HepG2 (cell line): ENCODE measurements around the gene RPL36AL. TPM values are rescaled to one million over a fixed set of nuclear protein-coding genes. Genes with fewer than 3 reads are reported as not detected.

ENCODE experiments used
- ATAC-seq: fragments of 200-7000 bp; cut with Tn5 transposase; 3 replicates; pipeline ENCODE4 v1.9.1; 2020; ENCODE audit warnings: mild to moderate bottlenecking, moderate library complexity
- BruUV-seq: library from RNA; stranded (reverse); fragments of 400-500 nt; replicated peaks from 2 replicates; lab custom pipeline; 2021; lab: Mats Ljungman, UMichigan
- CTCF ChIA-PET: fragments of 300-600 bp; formaldehyde crosslinking; extraction: SDS; loops from one replicate; lab custom pipeline; 2021; ENCODE audit warnings: low total read pairs, inconsistent platforms, low intra/inter-chr PET ratio; lab: Yijun Ruan, JAX
- POLR2A ChIA-PET: fragments of 350-600 bp; sonication (Branson Sonifier 250); formaldehyde crosslinking; loops from one replicate; lab custom pipeline; 2020; ENCODE audit warnings: antibody characterized with exemption, inconsistent platforms; lab: Yijun Ruan, JAX
- DNase-seq: peaks from one replicate; pipeline ENCODE4 v3.0.0-alpha.2; 2015; ENCODE audit warnings: low spot score
- FAIRE-seq: peaks from 3 replicates; lab custom pipeline; 2011; peaks lifted over from hg19 to GRCh38; lab: Jason Lieb, UNC
- H2AFZ ChIP-seq: one replicate; pipeline ENCODE4 v1.6.1; 2011; ENCODE audit warnings: low read length, inconsistent platforms
- H3K27ac ChIP-seq: fragments of 300-600 bp; 3 replicates; pipeline ENCODE4 v1.8.0; 2011; ENCODE audit warnings: mixed run types, mild to moderate bottlenecking, mixed read lengths, low read length, inconsistent platforms; ENCODE audit not compliant: insufficient read depth; ENCODE audit errors: extremely low read length
- H3K27me3 ChIP-seq, 2 experiments: fragments of 200-600 bp in 1 of 2; 2 replicates in 1 of 2; 3 replicates in 1 of 2; pipeline versions ENCODE4 v1.6.0 to v1.8.0; 2011; ENCODE audit warnings: low read length in 2 of 2, mild to moderate bottlenecking in 2 of 2, moderate library complexity in 2 of 2, inconsistent platforms in 1 of 2; ENCODE audit not compliant: insufficient read depth in 2 of 2, control insufficient read depth in 1 of 2
- H3K36me3 ChIP-seq, 2 experiments: fragments of 200-600 bp in 1 of 2; replicated peaks in 1 of 2; 2 replicates in 1 of 2; 3 replicates in 1 of 2; pipeline versions ENCODE4 v1.5.1 to v1.8.0; 2011; ENCODE audit warnings: low read length in 2 of 2, inconsistent platforms in 1 of 2; ENCODE audit not compliant: insufficient read depth in 2 of 2, control insufficient read depth in 1 of 2
- H3K4me1 ChIP-seq: 2 replicates; pipeline ENCODE4 v1.5.1; 2012; ENCODE audit warnings: low read length, inconsistent platforms; ENCODE audit not compliant: insufficient read depth
- H3K4me2 ChIP-seq: 2 replicates; pipeline ENCODE4 v1.6.0; 2011; ENCODE audit warnings: low read depth, low read length, inconsistent platforms
- H3K4me3 ChIP-seq, 3 experiments: fragments of 200-600 bp in 1 of 3; sonication (generic), shearing (Covaris generic) in 1 of 3; replicated peaks in 1 of 3; 2 replicates each; pipeline ENCODE4 v1.5.1; 2011 to 2016; ENCODE audit warnings: low read length in 3 of 3, inconsistent platforms in 2 of 3, low read depth in 2 of 3, mild to moderate bottlenecking in 2 of 3, control low read depth in 1 of 3, mixed read lengths in 1 of 3; ENCODE audit not compliant: insufficient read depth in 1 of 3
- H3K79me2 ChIP-seq: one replicate; pipeline ENCODE4 v1.6.1; 2011; ENCODE audit warnings: low read length, inconsistent platforms; ENCODE audit not compliant: insufficient read depth
- H3K9ac ChIP-seq: 2 replicates; pipeline ENCODE4 v1.6.0; 2011; ENCODE audit warnings: mild to moderate bottlenecking, low read depth, low read length, inconsistent platforms; ENCODE audit not compliant: insufficient read depth
- H3K9me3 ChIP-seq: 2 replicates; pipeline ENCODE4 v1.5.1; 2012; ENCODE audit warnings: mild to moderate bottlenecking, low read length
- H4K20me1 ChIP-seq: 2 replicates; pipeline ENCODE4 v1.6.0; 2011; ENCODE audit warnings: inconsistent platforms, mild to moderate bottlenecking, low read length, moderate library complexity; ENCODE audit not compliant: insufficient read depth
- ADNP ChIP-seq: sonication (generic); formaldehyde crosslinking; IDR thresholded peaks from 2 replicates; pipeline ENCODE4 v1.4.0; 2020; ENCODE audit warnings: missing genetic modification reagents
- FOSL1 ChIP-seq: sonication (generic); formaldehyde crosslinking; IDR thresholded peaks from 2 replicates; pipeline ENCODE4 v1.9.0; 2021; ENCODE audit warnings: missing genetic modification reagents, borderline replicate concordance
- IKZF1 ChIP-seq: fragments of 450-650 bp; IDR thresholded peaks from 2 replicates; pipeline ENCODE4 v1.7.1; 2016
- KLF16 ChIP-seq, 2 experiments: sonication (generic) in 1 of 2; formaldehyde crosslinking in 1 of 2; IDR thresholded peaks; 2 replicates each; pipeline versions ENCODE4 v1.6.1 to v1.8.0; 2016 to 2023; ENCODE audit warnings: missing genetic modification reagents in 2 of 2, missing compliant biosample characterization in 1 of 2
- MTA1 ChIP-seq: sonication (generic); formaldehyde crosslinking; IDR thresholded peaks from 2 replicates; pipeline ENCODE4 v1.4.0; 2020; ENCODE audit warnings: missing genetic modification reagents, mild to moderate bottlenecking, borderline replicate concordance
- NFYB ChIP-seq: sonication (generic); formaldehyde crosslinking; IDR thresholded peaks from 2 replicates; pipeline ENCODE4 v1.4.0; 2020; ENCODE audit warnings: missing genetic modification reagents
- RFXAP ChIP-seq: sonication (generic); formaldehyde crosslinking; IDR thresholded peaks from 2 replicates; pipeline ENCODE4 v1.4.0; 2020; ENCODE audit warnings: missing genetic modification reagents, borderline replicate concordance
- ZBTB3 ChIP-seq: sonication (generic); formaldehyde crosslinking; IDR thresholded peaks from 2 replicates; pipeline ENCODE4 v1.4.0; 2020; ENCODE audit warnings: low read depth, mild to moderate bottlenecking, moderate library complexity, missing genetic modification reagents, borderline replicate concordance
- ZFAT ChIP-seq: sonication (generic); formaldehyde crosslinking; conservative IDR thresholded peaks from 2 replicates; pipeline ENCODE4 v1.8.1; 2023; ENCODE audit warnings: missing genetic modification reagents, inconsistent platforms
- ZMYM4 ChIP-seq: sonication (generic); formaldehyde crosslinking; IDR thresholded peaks from 2 replicates; pipeline ENCODE4 v1.8.1; 2023; ENCODE audit warnings: mild to moderate bottlenecking, missing genetic modification reagents
- ZNF33B ChIP-seq: sonication (generic); formaldehyde crosslinking; IDR thresholded peaks from 2 replicates; pipeline ENCODE4 v1.5.1; 2020; ENCODE audit warnings: mild to moderate bottlenecking, missing genetic modification reagents
- ZNF563 ChIP-seq: sonication (generic); formaldehyde crosslinking; IDR thresholded peaks from 2 replicates; pipeline ENCODE4 v1.8.0; 2022; ENCODE audit warnings: mild to moderate bottlenecking, moderate library complexity, missing genetic modification reagents
- ZNF567 ChIP-seq: sonication (generic); formaldehyde crosslinking; IDR thresholded peaks from 2 replicates; pipeline ENCODE4 v1.8.1; 2023; ENCODE audit warnings: mild to moderate bottlenecking, missing genetic modification reagents, borderline replicate concordance
- ZNF652 ChIP-seq: IDR thresholded peaks from 2 replicates; pipeline ENCODE4 v1.6.1; 2016; ENCODE audit warnings: low read depth, borderline replicate concordance
- WGBS: methylation state at CpG from one replicate; pipeline ENCODE4 v1.1.6; 2017; ENCODE audit warnings: low lambda C conversion rate; 5-methylcytosine and 5-hydroxymethylcytosine counted together
- in situ Hi-C: cut with HindIII; loops from 2 replicates; pipeline ENCODE4 v1.10.0; 2017; ENCODE audit warnings: low pct_unique_long_range_greater_than_20kb; ENCODE audit not compliant: extremely low pct_ligation_motif_present
- intact Hi-C: fragments of 100-400 bp; cut with micrococcal nuclease; formaldehyde crosslinking; loops from one replicate; pipeline ENCODE4 v1.10.0; 2022; ENCODE audit not compliant: unreplicated experiment
- polyA plus RNA-seq, 8 experiments: library from polyadenylated mRNA; depleted of rRNA in 3 of 8; stranded (reverse) in 7 of 8; unstranded in 1 of 8; fragments of >200 nt; fragmentation: Illumina TruSeq in 4 of 8; extraction: Trizol in 4 of 8; gene quantifications; 2 replicates each; pipeline versions ENCODE4 v1.2.1 to v1.2.3, GENCODE V29; 2011 to 2016; ENCODE audit warnings: low read depth in 4 of 8, missing spikeins in 1 of 8, mixed read lengths in 1 of 8; ENCODE audit not compliant: insufficient read depth in 1 of 8
- total RNA-seq, 5 experiments: library from RNA; depleted of rRNA; stranded (reverse); fragments of >200 nt; fragmentation: Illumina TruSeq; extraction: Trizol; gene quantifications; 2 replicates each; pipeline ENCODE4 v1.2.3, GENCODE V29; 2016; ENCODE audit warnings: low read depth in 1 of 5
- TF ChIP-seq, protein P1 (sequence below): sonication (generic); formaldehyde crosslinking; IDR thresholded peaks from 2 replicates; pipeline ENCODE4 v1.5.0; 2020; ENCODE audit warnings: missing genetic modification reagents, mild to moderate bottlenecking, borderline replicate concordance
- TF ChIP-seq, protein P2 (sequence below): sonication (generic); formaldehyde crosslinking; IDR thresholded peaks from 2 replicates; pipeline ENCODE4 v1.5.1; 2020; ENCODE audit warnings: missing genetic modification reagents, mild to moderate bottlenecking, borderline replicate concordance

RPL36AL gene
- total and polyA plus RNA-seq, 2 of the 13 experiments (the other 11 are each of a cell fraction or from before 2014, with no cell fraction given) = 90.0 to 294 TPM

DNA sequence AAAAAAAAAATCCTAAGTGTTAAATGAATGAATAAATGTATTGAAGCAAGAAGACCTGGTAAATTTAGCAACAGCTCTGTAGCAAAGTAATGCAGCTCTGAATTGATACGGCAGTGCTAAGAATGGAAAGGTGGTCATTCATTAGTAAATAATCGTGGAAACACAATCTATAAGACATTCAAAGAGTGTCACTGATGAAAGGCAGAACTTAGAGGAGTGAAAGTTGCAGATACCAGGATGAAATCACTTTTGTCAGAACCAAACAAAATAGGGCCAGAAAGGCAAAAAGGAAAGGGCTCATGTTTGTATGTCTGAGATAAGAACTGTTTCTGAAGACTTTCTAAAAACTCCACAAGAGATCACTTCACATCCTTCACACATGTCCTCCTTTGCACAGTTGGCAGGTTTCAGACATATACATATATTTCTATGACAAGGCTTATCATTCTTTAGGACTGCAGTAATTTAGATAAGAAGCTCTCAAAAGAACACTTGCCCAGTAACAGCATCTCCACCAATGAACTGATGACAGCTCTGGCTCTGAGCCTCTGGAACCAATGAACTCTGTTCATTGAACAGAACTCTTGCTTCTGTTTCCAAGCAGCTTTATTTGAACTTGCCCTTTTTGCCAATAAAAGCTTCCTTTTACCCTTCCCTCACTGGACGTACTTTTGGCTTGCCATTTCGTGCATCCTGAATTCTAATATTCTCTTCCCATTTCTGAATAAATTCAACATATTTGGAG lies 25.9 kb downstream of the RPL36AL start (continued):
- TF ChIP-seq ZBTB3 (CRISPR knock-in tag) (no peak), NFYB (CRISPR knock-in tag) (peak; percentile 57), ZNF33B (no peak), RFXAP (CRISPR knock-in tag) (peak; percentile 98), ZMYM4 (CRISPR knock-in tag) (0 out of 2 replicates have a peak, but pooled peaks have one; percentile 20), ZFAT (no peak), KLF16 (CRISPR knock-in tag; IDR thresholded peaks at IDR 0.05) (no peak), ZNF652 (CRISPR knock-in tag) (peak; percentile 70; the same call in 1 of the 2 replicates)
- TF ChIP-seq, protein P1, sequence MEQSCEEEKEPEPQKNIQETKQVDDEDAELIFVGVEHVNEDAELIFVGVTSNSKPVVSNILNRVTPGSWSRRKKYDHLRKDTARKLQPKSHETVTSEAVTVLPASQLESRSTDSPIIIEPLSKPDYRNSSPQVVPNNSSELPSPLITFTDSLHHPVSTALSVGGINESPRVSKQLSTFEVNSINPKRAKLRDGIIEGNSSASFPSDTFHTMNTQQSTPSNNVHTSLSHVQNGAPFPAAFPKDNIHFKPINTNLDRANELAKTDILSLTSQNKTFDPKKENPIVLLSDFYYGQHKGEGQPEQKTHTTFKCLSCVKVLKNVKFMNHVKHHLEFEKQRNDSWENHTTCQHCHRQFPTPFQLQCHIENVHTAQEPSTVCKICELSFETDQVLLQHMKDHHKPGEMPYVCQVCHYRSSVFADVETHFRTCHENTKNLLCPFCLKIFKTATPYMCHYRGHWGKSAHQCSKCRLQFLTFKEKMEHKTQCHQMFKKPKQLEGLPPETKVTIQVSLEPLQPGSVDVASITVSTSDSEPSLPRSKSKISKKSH (CRISPR knock-in tag) = no peak

DNA sequence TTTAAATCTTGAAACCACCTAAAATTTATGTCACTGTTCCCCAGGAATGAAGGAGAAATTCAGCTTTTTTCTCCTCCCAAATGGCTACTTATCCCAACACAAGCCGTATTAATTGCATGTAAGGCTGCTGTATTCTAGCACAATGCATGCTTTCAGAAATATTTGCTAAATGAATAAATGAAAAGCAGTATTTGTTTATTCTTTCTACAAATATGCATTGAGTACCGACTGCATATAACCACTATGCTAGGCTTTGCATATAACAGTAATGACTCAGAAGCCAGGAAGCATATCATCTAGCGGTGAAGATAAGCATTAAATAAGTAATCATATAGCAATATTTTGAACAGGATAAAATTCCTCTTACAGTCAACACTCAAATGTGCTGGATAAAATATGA lies 27.4 kb downstream of the RPL36AL start:
- WGBS = 35% methylated on average over 3 of the region's 3 CpGs
- no peak overlapping the region for H2AFZ ChIP-seq
- in situ Hi-C loops (no loop called here), intact Hi-C loops (no loop called here)
- H3K79me2 ChIP-seq = peaks cover 2% of the 10 kb centered on the region
- H3K4me2 ChIP-seq = no peak overlapping the region
- no peaks in the 10 kb centered on the region for H3K27me3 ChIP-seq
- ATAC-seq = no peak
- TF ChIP-seq ADNP (CRISPR knock-in tag) = no peak
- no peak for TF ChIP-seq MTA1 (CRISPR knock-in tag)
- TF ChIP-seq ZNF567 (CRISPR knock-in tag) = no peak
- TF ChIP-seq FOSL1 (CRISPR knock-in tag) = no peak
- TF ChIP-seq ZNF563 (CRISPR knock-in tag) = no peak
- TF ChIP-seq, protein P2, sequence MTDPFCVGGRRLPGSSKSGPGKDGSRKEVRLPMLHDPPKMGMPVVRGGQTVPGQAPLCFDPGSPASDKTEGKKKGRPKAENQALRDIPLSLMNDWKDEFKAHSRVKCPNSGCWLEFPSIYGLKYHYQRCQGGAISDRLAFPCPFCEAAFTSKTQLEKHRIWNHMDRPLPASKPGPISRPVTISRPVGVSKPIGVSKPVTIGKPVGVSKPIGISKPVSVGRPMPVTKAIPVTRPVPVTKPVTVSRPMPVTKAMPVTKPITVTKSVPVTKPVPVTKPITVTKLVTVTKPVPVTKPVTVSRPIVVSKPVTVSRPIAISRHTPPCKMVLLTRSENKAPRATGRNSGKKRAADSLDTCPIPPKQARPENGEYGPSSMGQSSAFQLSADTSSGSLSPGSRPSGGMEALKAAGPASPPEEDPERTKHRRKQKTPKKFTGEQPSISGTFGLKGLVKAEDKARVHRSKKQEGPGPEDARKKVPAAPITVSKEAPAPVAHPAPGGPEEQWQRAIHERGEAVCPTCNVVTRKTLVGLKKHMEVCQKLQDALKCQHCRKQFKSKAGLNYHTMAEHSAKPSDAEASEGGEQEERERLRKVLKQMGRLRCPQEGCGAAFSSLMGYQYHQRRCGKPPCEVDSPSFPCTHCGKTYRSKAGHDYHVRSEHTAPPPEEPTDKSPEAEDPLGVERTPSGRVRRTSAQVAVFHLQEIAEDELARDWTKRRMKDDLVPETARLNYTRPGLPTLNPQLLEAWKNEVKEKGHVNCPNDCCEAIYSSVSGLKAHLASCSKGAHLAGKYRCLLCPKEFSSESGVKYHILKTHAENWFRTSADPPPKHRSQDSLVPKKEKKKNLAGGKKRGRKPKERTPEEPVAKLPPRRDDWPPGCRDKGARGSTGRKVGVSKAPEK (CRISPR knock-in tag) = no peak
- TF ChIP-seq IKZF1 = no peak
- no peak for FAIRE-seq
- H3K4me1 ChIP-seq = peaks cover 50% of the 10 kb centered on the region
- H3K9ac ChIP-seq = no peak overlapping the region
- no peak overlapping the region for H3K4me3 ChIP-seq
- no peaks in the 10 kb centered on the region for H3K36me3 ChIP-seq
- H3K9me3 ChIP-seq = no peaks in the 10 kb centered on the region
- no TSS peak for BruUV-seq
- ChIA-PET POLR2A (interaction anchor here (2.9 kb wide), 1 partner anchor 28 kb away, joined by 28 read pairs; the partner anchor contains the start of genes MGAT2 and RPL36AL), CTCF (no interaction called here)
- DNase-seq = no peak
- no peak overlapping the region for H3K27ac ChIP-seq
- H4K20me1 ChIP-seq = no peaks in the 10 kb centered on the region
